Lower lobe of right lung (tissue), 2 donors: ENCODE measurements around the gene LAMC1. TPM values are rescaled to one million over a fixed set of nuclear protein-coding genes. Genes with fewer than 3 reads are reported as not detected.

Source experiments
- ATAC-seq, 2 donors: fragments of 200-7000 bp; cut with Tn5 transposase; one replicate each; pipeline ENCODE4 v1.9.1; 2020 to 2022; ENCODE audit warnings: mild to moderate bottlenecking in 2 of 2, moderate library complexity in 2 of 2
- DNase-seq: peaks from one replicate; pipeline ENCODE4 v3.0.0-alpha.2; 2020
- H3K27ac ChIP-seq: fragments of 200-600 bp; one replicate; pipeline ENCODE4 v1.8.0; 2022
- H3K27me3 ChIP-seq: fragments of 200-600 bp; one replicate; pipeline ENCODE4 v1.8.0; 2022; ENCODE audit warnings: low read depth
- H3K36me3 ChIP-seq: fragments of 200-600 bp; one replicate; pipeline ENCODE4 v1.8.0; 2022; ENCODE audit warnings: mild to moderate bottlenecking
- H3K4me1 ChIP-seq: fragments of 200-600 bp; one replicate; pipeline ENCODE4 v1.8.0; 2022
- H3K4me3 ChIP-seq: fragments of 200-600 bp; one replicate; pipeline ENCODE4 v1.8.0; 2022; ENCODE audit warnings: mild to moderate bottlenecking
- H3K9me3 ChIP-seq: fragments of 200-600 bp; one replicate; pipeline ENCODE4 v1.8.0; 2022
- intact Hi-C: fragments of 100-400 bp; cut with DNase I; formaldehyde crosslinking; loops from one replicate; pipeline ENCODE4 v1.11.0; 2022
- total RNA-seq: library from RNA; stranded (reverse); fragmentation: NEBNext Ultra II Directional; extraction: Animal tissue kit (Norgen Biotek cat#: 25700); gene quantifications from one replicate; pipeline ENCODE4 v1.2.1, GENCODE V29; 2021
- TF ChIP-seq, protein P1 (sequence below): fragments of 200-600 bp; IDR thresholded peaks from one replicate; pipeline ENCODE4 v1.8.0; 2022; ENCODE audit warnings: antibody characterized with exemption, mild to moderate bottlenecking
- donor health status: DM: no; HTN: yes; CAD: no; lungs with severe emphysema.

The LAMC1 gene
- total RNA-seq, 1 donor from 2014 or later, result 96.9 TPM

DNA sequence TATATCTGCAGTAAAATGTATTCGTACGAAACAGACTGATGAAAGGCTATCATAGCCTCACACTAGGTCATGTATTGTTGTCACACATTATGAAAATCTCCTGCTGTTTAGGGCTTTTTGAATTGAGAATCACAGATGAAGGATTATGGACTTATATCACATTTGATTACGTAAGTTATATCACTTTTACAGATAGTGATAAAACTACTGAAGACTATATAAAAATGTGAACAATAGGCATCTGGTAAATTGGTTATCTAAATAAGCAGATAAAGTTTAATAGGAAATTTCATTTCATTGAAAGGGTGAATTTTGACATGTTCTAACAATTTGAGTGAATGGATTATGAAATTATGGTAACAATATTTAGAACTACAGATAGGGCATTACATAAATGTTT lies 20.0 kb downstream of the LAMC1 start:
- TF ChIP-seq, protein P1, sequence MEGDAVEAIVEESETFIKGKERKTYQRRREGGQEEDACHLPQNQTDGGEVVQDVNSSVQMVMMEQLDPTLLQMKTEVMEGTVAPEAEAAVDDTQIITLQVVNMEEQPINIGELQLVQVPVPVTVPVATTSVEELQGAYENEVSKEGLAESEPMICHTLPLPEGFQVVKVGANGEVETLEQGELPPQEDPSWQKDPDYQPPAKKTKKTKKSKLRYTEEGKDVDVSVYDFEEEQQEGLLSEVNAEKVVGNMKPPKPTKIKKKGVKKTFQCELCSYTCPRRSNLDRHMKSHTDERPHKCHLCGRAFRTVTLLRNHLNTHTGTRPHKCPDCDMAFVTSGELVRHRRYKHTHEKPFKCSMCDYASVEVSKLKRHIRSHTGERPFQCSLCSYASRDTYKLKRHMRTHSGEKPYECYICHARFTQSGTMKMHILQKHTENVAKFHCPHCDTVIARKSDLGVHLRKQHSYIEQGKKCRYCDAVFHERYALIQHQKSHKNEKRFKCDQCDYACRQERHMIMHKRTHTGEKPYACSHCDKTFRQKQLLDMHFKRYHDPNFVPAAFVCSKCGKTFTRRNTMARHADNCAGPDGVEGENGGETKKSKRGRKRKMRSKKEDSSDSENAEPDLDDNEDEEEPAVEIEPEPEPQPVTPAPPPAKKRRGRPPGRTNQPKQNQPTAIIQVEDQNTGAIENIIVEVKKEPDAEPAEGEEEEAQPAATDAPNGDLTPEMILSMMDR, result no peak
- Histone ChIP-seq H3K27me3 (no peaks in the 10 kb centered on the region), H3K36me3 (no peaks in the 10 kb centered on the region), H3K9me3 (no peaks in the 10 kb centered on the region), H3K4me1 (peaks cover 38% of the 10 kb centered on the region), H3K4me3 (no peak overlapping the region), H3K27ac (no peak overlapping the region)
- ATAC-seq (no peak), DNase-seq (no peak)
- intact Hi-C loops, result no loop called here

DNA sequence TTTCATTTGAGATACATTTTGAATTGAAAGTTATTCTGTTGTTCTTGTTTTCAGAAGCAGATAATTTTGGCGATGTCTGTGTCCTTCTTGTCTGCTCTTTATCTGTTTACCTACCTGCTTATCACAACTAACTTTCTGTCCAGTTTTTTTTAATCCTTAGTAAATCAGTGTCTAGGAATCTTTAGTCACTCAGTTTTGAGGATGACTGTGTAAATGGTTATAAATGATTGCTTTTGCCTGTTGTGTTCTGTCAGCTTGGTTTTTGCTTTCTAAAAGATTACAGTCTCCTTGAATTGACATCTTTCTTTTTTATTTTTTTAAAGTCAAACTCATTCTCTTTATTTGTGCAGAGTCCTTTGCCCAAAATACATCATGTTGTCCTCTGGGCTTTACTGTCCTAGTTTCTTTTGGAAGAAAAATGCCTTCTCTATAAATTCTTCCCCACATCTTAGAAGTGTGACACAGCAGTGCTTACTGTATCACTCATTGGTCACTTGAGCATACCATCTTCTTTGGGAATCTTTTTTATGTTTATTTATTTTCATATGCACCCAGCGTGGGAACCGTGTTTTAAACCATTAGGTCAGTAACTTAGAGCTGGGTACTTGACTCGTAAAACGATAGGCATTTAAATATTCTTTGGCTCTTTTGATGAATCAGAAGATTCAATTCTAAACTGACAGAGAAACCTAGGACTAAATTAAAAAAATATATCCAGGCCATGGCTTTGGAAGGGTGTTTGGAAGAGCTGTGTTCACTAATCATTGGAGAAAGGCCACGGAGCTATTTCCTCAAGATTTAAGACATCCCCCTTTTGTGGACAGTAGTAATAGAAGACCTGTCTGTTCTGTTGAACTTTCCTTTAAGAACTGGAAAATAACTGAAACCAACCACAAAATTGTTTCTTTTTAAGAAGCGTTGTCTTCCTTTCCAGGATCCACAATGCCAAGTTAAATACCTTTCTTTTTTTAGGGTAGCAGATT lies 20.9 kb downstream of the LAMC1 start:
- ATAC-seq (no peak), DNase-seq (no peak)
- Histone ChIP-seq H3K4me1 (peaks cover 38% of the 10 kb centered on the region), H3K27ac (no peak overlapping the region), H3K36me3 (no peaks in the 10 kb centered on the region), H3K9me3 (no peaks in the 10 kb centered on the region), H3K27me3 (no peaks in the 10 kb centered on the region), H3K4me3 (no peak overlapping the region)
- TF ChIP-seq, protein P1, result no peak
- intact Hi-C loops, result no loop called here

DNA sequence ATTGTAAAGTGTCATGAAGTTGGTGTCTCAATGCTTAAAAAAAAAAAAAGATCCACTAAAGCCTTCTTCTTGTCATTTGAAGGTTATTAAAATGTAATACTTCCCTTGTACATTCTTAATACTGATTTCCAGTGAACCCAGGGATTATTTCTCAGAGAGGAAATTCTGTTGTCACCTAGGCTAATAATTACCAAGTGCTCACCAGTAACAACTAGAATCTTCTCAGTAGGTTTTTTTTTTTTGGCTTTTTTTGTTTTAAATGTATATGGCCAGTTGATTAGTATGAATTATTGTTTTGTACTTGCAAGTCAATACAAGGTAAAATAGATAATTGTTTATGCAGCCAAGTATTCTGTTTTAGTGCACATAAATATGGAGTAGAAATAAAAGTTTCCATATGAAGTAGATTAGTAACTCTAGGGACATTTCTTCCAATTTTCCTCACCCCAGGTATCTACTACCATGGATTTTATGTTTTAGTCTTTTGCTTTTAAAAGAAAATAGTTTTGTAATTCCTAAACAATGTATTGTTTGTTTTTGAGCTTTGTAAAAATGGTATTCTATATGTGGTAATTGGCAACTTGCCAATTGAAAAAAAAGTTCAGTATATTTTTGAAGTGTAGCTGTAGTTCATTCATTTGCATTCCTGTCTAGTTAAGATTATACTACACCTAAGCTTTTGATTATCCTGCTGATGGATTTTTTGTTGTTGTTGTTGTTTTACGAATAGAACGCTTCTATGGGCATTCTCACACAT lies 21.9 kb downstream of the LAMC1 start:
- no peak for ATAC-seq
- intact Hi-C loops, result no loop called here
- no peaks in the 10 kb centered on the region for H3K36me3 ChIP-seq
- no peak for DNase-seq
- TF ChIP-seq, protein P1, result no peak
- no peak overlapping the region for H3K27ac ChIP-seq
- no peaks in the 10 kb centered on the region for H3K27me3 ChIP-seq
- H3K4me3 ChIP-seq, result no peak overlapping the region
- H3K9me3 ChIP-seq, result no peaks in the 10 kb centered on the region
- peaks cover 31% of the 10 kb centered on the region for H3K4me1 ChIP-seq

DNA sequence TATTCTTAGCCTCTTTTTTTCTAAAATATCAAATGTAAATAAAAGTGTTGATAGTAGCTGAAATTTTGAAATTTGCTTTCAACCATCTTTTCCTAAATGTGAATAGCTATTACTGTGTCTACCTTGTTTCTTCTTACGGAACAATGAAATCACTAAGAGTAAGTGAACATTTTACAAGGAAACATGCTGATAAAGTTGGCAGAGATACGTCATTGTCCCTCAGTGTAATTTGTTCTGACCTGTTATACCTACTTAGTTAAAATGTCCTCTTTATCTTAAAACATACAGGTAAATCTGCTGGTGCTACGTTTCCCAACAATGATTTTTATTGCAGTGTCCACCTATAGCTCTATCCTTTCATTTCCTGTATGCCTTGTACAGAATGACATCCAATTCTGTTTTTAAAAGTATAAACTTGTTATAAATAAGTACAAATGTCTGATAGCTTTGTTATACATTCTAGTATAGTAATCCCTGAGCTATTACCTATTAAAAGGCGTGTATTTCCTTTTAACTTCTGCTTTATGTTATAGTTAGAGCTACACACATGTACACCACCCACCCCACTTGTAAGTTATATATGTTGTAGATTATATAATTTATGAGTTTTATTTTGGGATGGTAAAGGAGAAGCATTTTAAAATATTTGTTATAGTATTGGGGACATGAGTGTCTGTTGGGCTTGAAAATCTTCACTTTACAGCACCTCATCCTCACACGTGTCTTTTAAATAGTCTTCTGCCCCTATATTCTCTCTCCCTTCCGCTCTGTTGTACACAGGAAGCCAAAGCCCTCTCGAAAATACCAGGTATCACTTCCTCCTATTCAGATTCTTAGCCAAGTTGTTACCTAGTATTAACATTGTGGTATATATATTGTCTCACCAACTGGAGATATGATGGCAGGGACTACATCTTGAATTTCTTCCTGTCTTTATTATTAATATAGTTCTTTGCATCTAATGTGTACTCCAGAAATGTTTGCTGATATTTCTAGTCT lies 25.2 kb downstream of the LAMC1 start:
- peaks cover 28% of the 10 kb centered on the region for H3K4me1 ChIP-seq

More for the DNA sequence above, 25.2 kb downstream of the LAMC1 start:
- H3K4me3 ChIP-seq, result no peak overlapping the region
- H3K36me3 ChIP-seq, result no peaks in the 10 kb centered on the region
- no peak overlapping the region for H3K27ac ChIP-seq
- intact Hi-C loops, result no loop called here
- no peak for DNase-seq
- no peak for ATAC-seq
- H3K27me3 ChIP-seq, result no peaks in the 10 kb centered on the region
- H3K9me3 ChIP-seq, result no peaks in the 10 kb centered on the region
- TF ChIP-seq, protein P1, result no peak
